Mammary epithelial cell (primary cell): ENCODE measurements around the gene ACOT4.

ENCODE experiments used
- EZH2 ChIP-seq: IDR thresholded peaks from 2 replicates; pipeline ENCODE4 v1.6.1; 2012; ENCODE audit warnings: low read length, inconsistent platforms, borderline replicate concordance
- TF ChIP-seq, protein P1 (sequence below), 2 donors: IDR thresholded peaks in 1 of 2; conservative IDR thresholded peaks in 1 of 2; 2 replicates each; pipeline ENCODE4 v1.5.1; 2011 to 2012; ENCODE audit warnings: inconsistent platforms in 2 of 2, low read length in 2 of 2, mild to moderate bottlenecking in 2 of 2, control low read depth in 1 of 2, low read depth in 1 of 2; ENCODE audit not compliant: insufficient read depth in 1 of 2; ENCODE audit errors: extremely low read depth in 1 of 2

DNA sequence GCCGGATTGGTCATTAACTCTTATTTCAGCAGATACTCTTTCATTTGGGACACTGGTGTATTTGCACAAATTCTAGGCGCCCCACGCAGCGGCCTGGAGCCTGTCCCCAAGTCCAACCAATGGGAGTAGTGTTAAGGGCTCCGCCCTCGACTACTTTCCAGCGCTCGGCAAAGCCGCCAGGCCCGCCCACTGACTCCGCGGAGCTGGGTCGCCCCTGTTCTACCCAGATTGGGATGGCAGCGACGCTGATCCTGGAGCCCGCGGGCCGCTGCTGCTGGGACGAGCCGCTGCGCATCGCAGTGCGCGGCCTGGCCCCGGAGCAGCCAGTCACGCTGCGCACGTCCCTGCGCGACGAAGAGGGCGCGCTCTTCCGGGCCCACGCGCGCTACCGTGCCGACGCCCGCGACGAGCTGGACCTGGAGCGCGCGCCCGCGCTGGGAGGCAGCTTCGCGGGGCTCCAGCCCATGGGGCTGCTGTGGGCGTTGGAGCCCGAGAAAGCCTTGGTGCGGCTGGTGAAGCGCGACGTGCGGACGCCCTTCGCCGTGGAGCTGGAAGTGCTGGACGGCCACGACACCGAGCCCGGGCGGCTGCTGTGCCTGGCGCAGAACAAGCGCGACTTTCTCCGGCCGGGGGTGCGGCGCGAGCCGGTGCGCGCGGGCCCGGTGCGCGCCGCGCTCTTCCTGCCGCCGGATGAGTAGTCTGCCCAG lies 20.8 kb downstream of the ACOT4 start, which contains the start of gene ACOT6:
- TF ChIP-seq, protein P1, sequence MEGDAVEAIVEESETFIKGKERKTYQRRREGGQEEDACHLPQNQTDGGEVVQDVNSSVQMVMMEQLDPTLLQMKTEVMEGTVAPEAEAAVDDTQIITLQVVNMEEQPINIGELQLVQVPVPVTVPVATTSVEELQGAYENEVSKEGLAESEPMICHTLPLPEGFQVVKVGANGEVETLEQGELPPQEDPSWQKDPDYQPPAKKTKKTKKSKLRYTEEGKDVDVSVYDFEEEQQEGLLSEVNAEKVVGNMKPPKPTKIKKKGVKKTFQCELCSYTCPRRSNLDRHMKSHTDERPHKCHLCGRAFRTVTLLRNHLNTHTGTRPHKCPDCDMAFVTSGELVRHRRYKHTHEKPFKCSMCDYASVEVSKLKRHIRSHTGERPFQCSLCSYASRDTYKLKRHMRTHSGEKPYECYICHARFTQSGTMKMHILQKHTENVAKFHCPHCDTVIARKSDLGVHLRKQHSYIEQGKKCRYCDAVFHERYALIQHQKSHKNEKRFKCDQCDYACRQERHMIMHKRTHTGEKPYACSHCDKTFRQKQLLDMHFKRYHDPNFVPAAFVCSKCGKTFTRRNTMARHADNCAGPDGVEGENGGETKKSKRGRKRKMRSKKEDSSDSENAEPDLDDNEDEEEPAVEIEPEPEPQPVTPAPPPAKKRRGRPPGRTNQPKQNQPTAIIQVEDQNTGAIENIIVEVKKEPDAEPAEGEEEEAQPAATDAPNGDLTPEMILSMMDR (conservative IDR thresholded peaks at IDR 0.05 in 1 of 2, IDR thresholded peaks at IDR 0.05 in 1 of 2; ENCODE audit: extremely low read depth in 1 of 2, insufficient read depth in 1 of 2, low read depth in 1 of 2, low read length in 2 of 2): no peak
- no peak for TF ChIP-seq EZH2
